IPS DF 6.9 (cell line): Measurements from ENCODE around the gene PFDN5.
A peak's percentile ranks its signal among the peaks of the same experiment; 100 is the strongest.

ENCODE experiments used
- DNase-seq: peaks from one replicate; pipeline ENCODE4 v3.0.0-alpha.2; 2013; ENCODE audit warnings: low read depth, low spot score
- H3K27ac ChIP-seq: one replicate; pipeline ENCODE4 v1.5.1; 2013; ENCODE audit warnings: low read length, control low read depth
- H3K27me3 ChIP-seq: 2 replicates; pipeline ENCODE4 v1.6.1; 2013; ENCODE audit warnings: mild to moderate bottlenecking, low read length; ENCODE audit not compliant: control insufficient read depth, insufficient read depth
- H3K36me3 ChIP-seq: 2 replicates; pipeline ENCODE4 v1.6.1; 2013; ENCODE audit warnings: low read length; ENCODE audit not compliant: control insufficient read depth, insufficient read depth
- H3K4me1 ChIP-seq: 2 replicates; pipeline ENCODE4 v1.6.1; 2013; ENCODE audit warnings: low read length; ENCODE audit not compliant: control insufficient read depth, insufficient read depth
- H3K4me3 ChIP-seq: 2 replicates; pipeline ENCODE4 v1.5.1; 2013; ENCODE audit warnings: mild to moderate bottlenecking, low read length
- H3K9me3 ChIP-seq: 2 replicates; pipeline ENCODE4 v1.6.1; 2013; ENCODE audit warnings: low read length, inconsistent platforms; ENCODE audit not compliant: control insufficient read depth, insufficient read depth
- WGBS: extraction: QIAGEN DNeasy Blood & Tissue Kit; methylation state at CpG from one replicate; pipeline ENCODE4 v1.1.7; 2013; ENCODE audit warnings: mixed read lengths, missing lambda C conversion rate; ENCODE audit not compliant: insufficient read length, insufficient coverage; 5-methylcytosine and 5-hydroxymethylcytosine counted together

Gene PFDN5

GRCh38 chr12:53302903-53303302 lies 7.6 kb downstream of the PFDN5 start:
- WGBS, result no CpG with 5 or more reads among the region's 5 CpGs
- Histone ChIP-seq H3K27ac (no peak overlapping the region), H3K36me3 (peaks cover 32% of the 10 kb centered on the region), H3K4me1 (no peaks in the 10 kb centered on the region), H3K9me3 (no peaks in the 10 kb centered on the region), H3K27me3 (no peaks in the 10 kb centered on the region), H3K4me3 (no peak overlapping the region)
- no peak for DNase-seq

- H3K4me3 ChIP-seq, result no peak overlapping the region
- peaks cover 41% of the 10 kb centered on the region for H3K36me3 ChIP-seq
- DNase-seq, result no peak
- no peak overlapping the region for H3K27ac ChIP-seq
- no peaks in the 10 kb centered on the region for H3K4me1 ChIP-seq
- H3K27me3 ChIP-seq, result no peaks in the 10 kb centered on the region
- no peaks in the 10 kb centered on the region for H3K9me3 ChIP-seq
- no CpG with 5 or more reads among the region's 10 CpGs for WGBS
Measured at GRCh38 chr12:53306826-53307225, 11.5 kb downstream of the PFDN5 start.

DNA sequence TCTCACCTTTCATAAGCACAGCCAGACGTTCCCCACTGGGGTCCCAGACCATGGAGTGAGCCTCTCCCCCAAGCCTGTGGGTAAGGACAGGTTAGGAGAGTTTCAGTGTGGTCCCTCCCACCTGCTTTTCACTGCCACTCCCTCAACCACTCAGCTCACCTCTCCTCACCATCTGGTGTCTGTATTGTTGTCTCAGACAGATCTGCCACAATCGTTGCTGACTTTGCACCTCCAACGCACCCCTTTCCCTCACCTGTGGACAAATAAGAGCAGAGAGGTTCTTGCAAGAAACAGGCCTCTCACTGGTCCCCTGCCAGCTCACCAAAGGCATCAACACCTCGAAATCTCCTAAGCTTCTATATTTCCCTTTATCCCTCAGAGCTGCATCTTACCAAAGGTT lies 12.9 kb downstream of the PFDN5 start:
- Histone ChIP-seq H3K36me3 (peaks cover 36% of the 10 kb centered on the region), H3K27ac (no peak overlapping the region), H3K9me3 (no peaks in the 10 kb centered on the region), H3K4me3 (no peak overlapping the region), H3K27me3 (no peaks in the 10 kb centered on the region), H3K4me1 (no peaks in the 10 kb centered on the region)
- DNase-seq, result no peak
- WGBS, result no CpG with 5 or more reads among the region's 4 CpGs

DNA sequence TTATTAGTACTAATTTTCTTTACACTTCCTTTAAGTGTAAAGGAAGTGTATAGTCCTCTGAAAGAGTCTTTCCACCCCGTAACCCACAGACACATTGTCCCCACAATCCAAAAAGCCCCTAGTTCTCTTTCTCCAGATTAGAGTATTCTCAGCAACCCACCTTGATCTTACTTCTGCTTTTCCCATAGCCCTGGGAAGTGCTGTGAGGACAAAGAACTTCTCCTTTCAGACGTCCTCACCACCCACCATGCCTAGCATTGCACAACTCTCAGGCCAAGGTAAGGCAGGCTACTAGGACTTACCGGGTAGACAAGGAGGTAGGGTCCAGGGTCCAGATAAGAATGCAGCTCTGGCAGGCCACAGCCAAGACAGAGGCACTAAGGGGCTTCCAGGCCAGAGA lies 18.7 kb downstream of the PFDN5 start:
- Histone ChIP-seq H3K36me3 (peaks cover 14% of the 10 kb centered on the region), H3K27ac (no peak overlapping the region), H3K4me3 (no peak overlapping the region), H3K4me1 (no peaks in the 10 kb centered on the region), H3K27me3 (no peaks in the 10 kb centered on the region), H3K9me3 (no peaks in the 10 kb centered on the region)
- no peak for DNase-seq
- WGBS, result no CpG with 5 or more reads among the region's 3 CpGs

GRCh38 chr12:53320352-53321195 lies 25.2 kb downstream of the PFDN5 start:
- Histone ChIP-seq H3K27ac (no peak overlapping the region), H3K27me3 (no peaks in the 10 kb centered on the region; the same call in 1 of the 2 replicates), H3K9me3 (no peaks in the 10 kb centered on the region), H3K36me3 (no peaks in the 10 kb centered on the region), H3K4me3 (peak overlapping the region; percentile 95; the same call in 1 of the 2 replicates), H3K4me1 (no peaks in the 10 kb centered on the region; the same call in 1 of the 2 replicates)
- DNase-seq, result no peak
- WGBS, result no CpG with 5 or more reads among the region's 10 CpGs

- Histone ChIP-seq H3K27me3 (peaks cover 8% of the 10 kb centered on the region; the same call in 1 of the 2 replicates), H3K4me1 (peaks cover 2% of the 10 kb centered on the region; the same call in 1 of the 2 replicates), H3K36me3 (no peaks in the 10 kb centered on the region), H3K9me3 (no peaks in the 10 kb centered on the region), H3K27ac (no peak overlapping the region), H3K4me3 (peak overlapping the region; percentile 46; the same call in 1 of the 2 replicates)
- WGBS, result no CpG with 5 or more reads among the region's 28 CpGs
- no peak for DNase-seq
Measured at GRCh38 chr12:53324113-53324778, 28.9 kb downstream of the PFDN5 start.

DNA sequence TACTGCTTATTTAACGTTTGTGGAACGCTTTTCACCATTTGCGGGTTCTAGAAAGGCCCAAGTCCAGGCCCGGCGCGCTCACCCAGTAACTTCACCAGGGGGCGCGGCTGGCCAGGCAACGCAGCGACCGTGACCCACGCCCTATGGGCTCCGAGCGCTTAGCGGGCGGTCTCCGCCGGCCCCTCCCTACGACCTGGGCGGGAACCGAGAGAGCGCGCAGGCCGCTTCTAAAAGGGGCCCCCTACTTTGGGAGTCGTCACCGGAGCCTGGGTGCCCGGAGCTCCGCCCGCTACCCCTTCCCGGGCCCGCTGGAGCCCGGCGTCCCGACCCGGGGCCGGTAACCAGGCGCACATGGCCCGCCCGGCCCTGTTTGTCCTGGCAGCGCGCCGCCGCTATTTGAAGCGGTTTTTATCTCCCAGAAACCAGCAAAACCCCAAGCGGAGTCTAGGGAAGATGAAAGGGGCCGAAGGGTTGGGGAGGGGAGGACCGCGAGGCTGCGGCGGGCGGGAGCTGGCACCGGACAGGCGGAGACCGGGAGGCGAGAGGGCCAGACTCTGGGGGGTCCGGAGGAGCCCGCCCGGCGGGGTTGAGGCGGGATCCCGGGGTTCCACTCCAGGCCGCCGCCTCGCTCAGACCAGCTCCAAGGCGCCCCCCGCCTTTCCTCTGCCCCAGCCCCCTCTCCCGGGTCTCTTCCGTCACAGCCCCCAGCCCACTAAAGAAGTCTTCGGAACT lies 29.6 kb downstream of the PFDN5 start:
- peaks cover 2% of the 10 kb centered on the region; the same call in 1 of the 2 replicates for H3K4me1 ChIP-seq

GRCh38 chr12:53325511-53326061 lies 30.2 kb downstream of the PFDN5 start:
- WGBS, result no CpG with 5 or more reads among the region's 50 CpGs
- H3K4me3 ChIP-seq, result peak overlapping the region; percentile 46; the same call in 1 of the 2 replicates
- H3K4me1 ChIP-seq, result peaks cover 2% of the 10 kb centered on the region; the same call in 1 of the 2 replicates
- DNase-seq, result no peak
- no peaks in the 10 kb centered on the region for H3K36me3 ChIP-seq
- no peaks in the 10 kb centered on the region for H3K9me3 ChIP-seq
- peaks cover 8% of the 10 kb centered on the region; the same call in 1 of the 2 replicates for H3K27me3 ChIP-seq
- H3K27ac ChIP-seq, result no peak overlapping the region

More for the DNA sequence above, 29.6 kb downstream of the PFDN5 start:
- no CpG with 5 or more reads among the region's 69 CpGs for WGBS
- H3K27ac ChIP-seq, result no peak overlapping the region
- no peaks in the 10 kb centered on the region for H3K36me3 ChIP-seq
- H3K27me3 ChIP-seq, result peaks cover 8% of the 10 kb centered on the region; the same call in 1 of the 2 replicates
- DNase-seq, result peak; percentile 31
- H3K9me3 ChIP-seq, result no peaks in the 10 kb centered on the region
- peak overlapping the region; percentile 46; the same call in 1 of the 2 replicates for H3K4me3 ChIP-seq

DNA sequence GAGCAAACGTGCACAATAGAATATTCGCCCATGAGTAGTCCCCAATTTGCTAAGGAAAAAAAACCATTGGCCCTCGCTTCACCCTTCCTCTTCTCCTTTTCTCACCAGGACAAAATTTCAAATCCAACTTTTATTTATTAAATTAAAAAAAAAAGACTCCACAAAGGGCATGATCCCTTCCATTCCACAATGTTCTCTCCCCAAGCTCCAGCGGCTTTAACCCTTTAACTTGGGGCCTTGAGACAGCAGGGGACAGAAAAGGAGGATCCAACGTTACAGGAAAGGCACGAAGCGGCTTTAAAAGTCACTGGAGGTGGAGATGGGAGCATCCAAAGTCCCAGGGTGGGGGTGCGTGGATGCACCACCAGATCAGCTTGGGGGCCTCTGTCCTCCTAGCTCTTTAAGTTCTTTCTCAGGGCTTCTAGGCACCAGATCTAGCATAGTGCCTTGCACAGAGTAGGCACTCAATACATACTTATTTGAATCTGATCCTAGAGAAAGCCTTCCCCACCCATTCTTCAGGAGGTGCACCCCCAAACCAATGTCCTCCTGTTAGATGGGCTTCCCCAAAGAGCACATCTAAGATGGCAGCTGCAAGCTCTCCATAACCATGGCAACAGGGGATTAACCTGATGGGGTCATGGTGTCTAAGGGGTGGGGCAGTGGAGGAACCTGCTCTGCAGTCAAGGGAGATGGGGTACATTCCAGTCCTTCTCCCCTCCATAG lies 31.3 kb downstream of the PFDN5 start:
- H3K9me3 ChIP-seq, result no peaks in the 10 kb centered on the region
- H3K4me1 ChIP-seq, result peaks cover 2% of the 10 kb centered on the region; the same call in 1 of the 2 replicates
- H3K36me3 ChIP-seq, result no peaks in the 10 kb centered on the region
- H3K27ac ChIP-seq, result no peak overlapping the region
- no peak for DNase-seq
- H3K4me3 ChIP-seq, result no peak overlapping the region
- H3K27me3 ChIP-seq, result peaks cover 8% of the 10 kb centered on the region; the same call in 1 of the 2 replicates
- WGBS, result 100% methylated on average over 1 of the region's 8 CpGs
